ENCODE data around the gene PSMA4. TPM values are rescaled to one million over a fixed set of nuclear protein-coding genes. Genes with fewer than 3 reads are reported as not detected.

Gene PSMA4
- total and polyA plus RNA-seq, 2 of the 8 experiments (the other 6 are each of a cell fraction or from before 2014, with no cell fraction given) = 348 to 445 TPM

GRCh38 chr15:78563092-78563491 lies 22.8 kb downstream of the PSMA4 start:
- Histone ChIP-seq H2BK12ac (ENCODE audit: low read depth, low read length) (no peak overlapping the region), H3K23ac (ENCODE audit: insufficient read length) (no peak overlapping the region), H3K23me2 (ENCODE audit: low read depth, low read length) (peaks cover 5% of the 10 kb centered on the region; the same call in 1 of the 2 replicates), H3K27me3 (replicated peaks in 1 of 4; ENCODE audit: control insufficient read depth in 3 of 4, extremely low read depth in 1 of 4, insufficient read depth in 3 of 4, low read length in 3 of 4) (no peaks in the 10 kb centered on the region), H3K56ac (replicated peaks; ENCODE audit: insufficient read length, low read depth, low read length) (no peak overlapping the region), H3K4me3 (ENCODE audit: extremely low read depth in 1 of 4, insufficient read depth in 2 of 4, low read depth in 3 of 4, low read length in 4 of 4) (no peak overlapping the region), H2BK120ac (replicated peaks; ENCODE audit: low read depth, low read length) (no peak overlapping the region), H2AK5ac (ENCODE audit: low read depth, low read length) (no peak overlapping the region), H3K9me3 (ENCODE audit: insufficient read depth in 2 of 2, low read depth in 1 of 2, low read length in 1 of 2) (no peaks in the 10 kb centered on the region), H3K4me2 (ENCODE audit: insufficient read depth in 1 of 2, low read depth in 2 of 2, low read length in 2 of 2) (no peak overlapping the region), H4K91ac (replicated peaks; ENCODE audit: insufficient read length, low read length) (no peak overlapping the region), H3K36me3 (ENCODE audit: control insufficient read depth in 2 of 4, insufficient read depth in 4 of 4, low read length in 3 of 4) (no peaks in the 10 kb centered on the region), H3K18ac (ENCODE audit: extremely low read depth, low read length) (no peak overlapping the region), H2BK20ac (ENCODE audit: low read length) (no peak overlapping the region), H3K4me1 (replicated peaks in 1 of 4; ENCODE audit: control insufficient read depth in 3 of 4, insufficient read depth in 4 of 4, low read length in 3 of 4) (peaks cover 3 to 7% (median 4%) of the 10 kb centered on the region in 4 experiments; a peak in 6 of 7 replicates), H3K79me1 (ENCODE audit: low read depth, low read length) (no peaks in the 10 kb centered on the region), H4K5ac (ENCODE audit: insufficient read length, low read depth, low read length) (no peak overlapping the region), H2AFZ (ENCODE audit: low read length) (no peak overlapping the region), H2BK15ac (ENCODE audit: low read length) (no peak overlapping the region), H3K79me2 (ENCODE audit: control insufficient read depth in 1 of 2, insufficient read depth in 2 of 2, low read length in 2 of 2) (peaks cover 0 to 16% of the 10 kb centered on the region in 2 experiments; a peak in 2 of 4 replicates), H3K9ac (replicated peaks in 1 of 4; ENCODE audit: extremely low read depth in 1 of 4, low read depth in 3 of 4, low read length in 3 of 4) (no peak overlapping the region), H4K8ac (ENCODE audit: extremely low read depth, insufficient read depth, low read length) (no peak overlapping the region), H2BK5ac (ENCODE audit: low read depth, low read length) (no peak overlapping the region), H3K27ac (ENCODE audit: low read depth, low read length) (no peak overlapping the region), H4K20me1 (replicated peaks in 1 of 2; ENCODE audit: control insufficient read depth in 1 of 2, insufficient read depth in 2 of 2, low read length in 2 of 2) (no peaks in the 10 kb centered on the region), H3K4ac (replicated peaks; ENCODE audit: insufficient read length, low read depth, low read length) (no peak overlapping the region), H3K14ac (ENCODE audit: insufficient read length) (no peak overlapping the region)
- ChIA-PET POLR2A (ENCODE audit: partially characterized antibody) (no interaction called here), CTCF (ENCODE audit: partially characterized antibody) (interaction anchor here (0.5 kb wide), 1 partner anchor 138 kb away, joined by 3 read pairs; no protein-coding TSS in a partner anchor)
- TF ChIP-seq HDAC6 (IDR thresholded peaks at IDR 0.05; ENCODE audit: low read depth, low read length) (no peak), RBBP5 (IDR thresholded peaks at IDR 0.05; ENCODE audit: borderline replicate concordance, low read depth, low read length) (no peak), YY1 (IDR thresholded peaks at IDR 0.05; ENCODE audit: low read depth, low read length) (no peak), SUZ12 (IDR thresholded peaks at IDR 0.05; ENCODE audit: low read length) (no peak), MAFK (IDR thresholded peaks at IDR 0.05; ENCODE audit: low read depth, low read length) (no peak), JUND (IDR thresholded peaks at IDR 0.05; ENCODE audit: low read length) (no peak), RXRA (IDR thresholded peaks at IDR 0.05; ENCODE audit: insufficient read depth, low read depth, low read length) (no peak), POU5F1 (IDR thresholded peaks at IDR 0.05; ENCODE audit: low read depth, low read length) (no peak), TBP (IDR thresholded peaks at IDR 0.05; ENCODE audit: low read depth, low read length) (no peak), SP4 (IDR thresholded peaks at IDR 0.05; ENCODE audit: low read length) (no peak), PHF8 (conservative IDR thresholded peaks at IDR 0.05; ENCODE audit: low read depth, low read length) (no peak), POLR2AphosphoS5 (IDR thresholded peaks at IDR 0.05; ENCODE audit: low read depth, low read length) (no peak), EGR1 (IDR thresholded peaks at IDR 0.05; ENCODE audit: borderline replicate concordance, low read depth, low read length) (no peak)
- FAIRE-seq (no peak), DNase-seq (ENCODE audit: low read depth in 1 of 2, low spot score in 2 of 2) (no peak)
- 83% methylated on average over 2 of the region's 2 CpGs; no CpG with 5 or more reads in 1 of the 2 experiments for WGBS, 2 experiments (ENCODE audit: extremely low coverage in 1 of 2, insufficient coverage in 1 of 2, insufficient read length in 1 of 2, insufficient replicate concordance in 2 of 2, low coverage in 1 of 2, low lambda C conversion rate in 2 of 2, missing lambda C conversion rate in 1 of 2)

All from H1 (cell line).